SK-N-SH treated with all-trans-retinoic acid at 6 μM for 48 hours (cell line): ENCODE data around the gene MPP2.

Source experiments
- ATAC-seq: fragments of 200-7000 bp; cut with Tn5 transposase; 3 replicates; pipeline ENCODE4 v1.9.1; 2020; ENCODE audit warnings: mild to moderate bottlenecking, moderate library complexity
- BACH2 ChIP-seq: fragments of 250-450 bp; sonication (Bioruptor Pico); IDR thresholded peaks from 2 replicates; pipeline ENCODE4 v1.9.0; 2021; ENCODE audit warnings: mild to moderate bottlenecking, borderline replicate concordance
- CREB5 ChIP-seq: fragments of 250-450 bp; sonication (Bioruptor Pico); IDR thresholded peaks from 2 replicates; pipeline ENCODE4 v1.5.1; 2020; ENCODE audit warnings: low read depth, mild to moderate bottlenecking, moderate library complexity
- CSDC2 ChIP-seq: fragments of 250-450 bp; sonication (Bioruptor Pico); IDR thresholded peaks from 2 replicates; pipeline ENCODE4 v1.5.0; 2020; ENCODE audit warnings: mild to moderate bottlenecking, moderate library complexity
- CSRNP3 ChIP-seq: fragments of 250-450 bp; sonication (Bioruptor Pico); IDR thresholded peaks from 2 replicates; pipeline ENCODE4 v1.5.1; 2021; ENCODE audit warnings: mild to moderate bottlenecking, moderate library complexity
- ESRRG ChIP-seq: fragments of 250-450 bp; sonication (Bioruptor Pico); IDR thresholded peaks from 2 replicates; pipeline ENCODE4 v1.6.1; 2021; ENCODE audit warnings: mild to moderate bottlenecking
- GLIS3 ChIP-seq: fragments of 250-450 bp; sonication (Bioruptor Pico); IDR thresholded peaks from 2 replicates; pipeline ENCODE4 v1.5.0; 2020; ENCODE audit warnings: mild to moderate bottlenecking, moderate library complexity
- ISL1 ChIP-seq: fragments of 250-450 bp; sonication (Bioruptor Pico); IDR thresholded peaks from 2 replicates; pipeline ENCODE4 v2.1.2; 2022; ENCODE audit warnings: mild to moderate bottlenecking, moderate library complexity
- OSR1 ChIP-seq: fragments of 250-450 bp; sonication (Bioruptor Pico); IDR thresholded peaks from 2 replicates; pipeline ENCODE4 v1.8.0; 2022; ENCODE audit warnings: moderate library complexity, mild to moderate bottlenecking, inconsistent platforms
- PATZ1 ChIP-seq: fragments of 250-450 bp; sonication (Bioruptor Pico); IDR thresholded peaks from 2 replicates; pipeline ENCODE4 v1.8.0; 2020; ENCODE audit warnings: mild to moderate bottlenecking, moderate library complexity, borderline replicate concordance
- POU6F1 ChIP-seq: fragments of 250-450 bp; sonication (Bioruptor Pico); IDR thresholded peaks from 2 replicates; pipeline ENCODE4 v1.8.0; 2021; ENCODE audit warnings: low read depth, mild to moderate bottlenecking, moderate library complexity, borderline replicate concordance
- PPARA ChIP-seq: fragments of 250-450 bp; sonication (Bioruptor Pico); IDR thresholded peaks from 2 replicates; pipeline ENCODE4 v1.5.0; 2020; ENCODE audit warnings: mild to moderate bottlenecking, borderline replicate concordance
- RARB ChIP-seq: fragments of 250-450 bp; sonication (Bioruptor Pico); IDR thresholded peaks from 2 replicates; pipeline ENCODE4 v1.8.0; 2021; ENCODE audit warnings: mild to moderate bottlenecking, moderate library complexity
- SNAI2 ChIP-seq: fragments of 250-450 bp; sonication (Bioruptor Pico); IDR thresholded peaks from 2 replicates; pipeline ENCODE4 v1.5.0; 2020; ENCODE audit warnings: mild to moderate bottlenecking, moderate library complexity
- TCF4 ChIP-seq: fragments of 250-450 bp; sonication (Bioruptor Pico); IDR thresholded peaks from 2 replicates; pipeline ENCODE4 v1.8.0; 2021; ENCODE audit warnings: mild to moderate bottlenecking, moderate library complexity, borderline replicate concordance
- TOX ChIP-seq: fragments of 250-450 bp; sonication (Bioruptor Pico); IDR thresholded peaks from 2 replicates; pipeline ENCODE4 v1.8.0; 2021; ENCODE audit warnings: mild to moderate bottlenecking, moderate library complexity, borderline replicate concordance
- TSHZ2 ChIP-seq: fragments of 250-450 bp; sonication (Bioruptor Pico); IDR thresholded peaks from 2 replicates; pipeline ENCODE4 v1.5.0; 2020; ENCODE audit warnings: mild to moderate bottlenecking, moderate library complexity
- ZFP3 ChIP-seq: fragments of 250-450 bp; sonication (Bioruptor Pico); IDR thresholded peaks from 2 replicates; pipeline ENCODE4 v1.5.0; 2020; ENCODE audit warnings: mild to moderate bottlenecking, moderate library complexity
- ZFP30 ChIP-seq: fragments of 450-650 bp; formaldehyde crosslinking; IDR thresholded peaks from 2 replicates; pipeline ENCODE4 v1.5.0; 2022; ENCODE audit warnings: mild to moderate bottlenecking, moderate library complexity
- ZNF70 ChIP-seq: fragments of 450-650 bp; formaldehyde crosslinking; IDR thresholded peaks from 2 replicates; pipeline ENCODE4 v1.5.0; 2020; ENCODE audit warnings: mild to moderate bottlenecking, moderate library complexity
- ZNF8 ChIP-seq: fragments of 450-650 bp; formaldehyde crosslinking; IDR thresholded peaks from 2 replicates; pipeline ENCODE4 v1.5.0; 2020; ENCODE audit warnings: mild to moderate bottlenecking, moderate library complexity

MPP2 gene

GRCh38 chr17:43932923-43933322 is 25.6 kb upstream of the MPP2 start:
- TF ChIP-seq RARB (CRISPR knock-in tag) (no peak), TOX (CRISPR knock-in tag) (no peak), ESRRG (CRISPR knock-in tag) (no peak), OSR1 (CRISPR knock-in tag) (no peak), ZNF8 (CRISPR knock-in tag) (no peak)
- TF ChIP-seq, all 23 proteins: peak for 0
- ATAC-seq: no peak

- TF ChIP-seq ZNF8 (CRISPR knock-in tag) (no peak), PATZ1 (CRISPR knock-in tag) (no peak), RARB (CRISPR knock-in tag) (no peak), ZFP3 (CRISPR knock-in tag) (no peak), TOX (CRISPR knock-in tag) (no peak), POU6F1 (CRISPR knock-in tag) (no peak), ZNF70 (CRISPR knock-in tag) (no peak), SNAI2 (CRISPR knock-in tag) (no peak), ZFP30 (no peak), OSR1 (CRISPR knock-in tag) (no peak), TCF4 (CRISPR knock-in tag) (no peak), GLIS3 (no peak), TSHZ2 (CRISPR knock-in tag) (no peak), BACH2 (CRISPR knock-in tag) (no peak), PPARA (CRISPR knock-in tag) (no peak), CSDC2 (CRISPR knock-in tag) (no peak), CREB5 (CRISPR knock-in tag) (no peak)
- ATAC-seq: no peak
These were observed 25.0 kb upstream of the MPP2 start for GRCh38 chr17:43932357-43932756.

GRCh38 chr17:43931062-43931571 is 23.8 kb upstream of the MPP2 start:
- TF ChIP-seq PPARA (CRISPR knock-in tag) (no peak), POU6F1 (CRISPR knock-in tag) (no peak), ZNF8 (CRISPR knock-in tag) (no peak), CREB5 (CRISPR knock-in tag) (no peak), ZFP30 (no peak), ISL1 (CRISPR knock-in tag) (no peak), CSRNP3 (CRISPR knock-in tag) (no peak), ZNF70 (CRISPR knock-in tag) (no peak), CSDC2 (CRISPR knock-in tag) (no peak), TOX (CRISPR knock-in tag) (no peak)
- ATAC-seq: no peak
